Measurements from ENCODE around the gene DNAJC17. TPM values are rescaled to one million over a fixed set of nuclear protein-coding genes. Genes with fewer than 3 reads are reported as not detected.

Gene DNAJC17
- total RNA-seq, 4 donors from 2014 or later = 6.0 to 56.9 (median 22.3) TPM

GRCh38 chr15:40766906-40767837 lies 40.1 kb downstream of the DNAJC17 start:
- TF ChIP-seq CTCF (IDR thresholded peaks at IDR 0.05) (no peak), EP300 (IDR thresholded peaks at IDR 0.05; ENCODE audit: low read depth) (no peak), POLR2AphosphoS5 (IDR thresholded peaks at IDR 0.05) (no peak), POLR2A (IDR thresholded peaks at IDR 0.05) (no peak)
- in situ Hi-C loops (cut with MboI; ENCODE audit: low pct_ligation_motif_present in 1 of 4, low pct_unique_long_range_greater_than_20kb in 1 of 4, low sequenced_read_pairs in 3 of 4) (loop anchor here in 1 of 4 donors (25.0 kb wide), 1 partner anchor 180 kb away; the partner anchor contains the start of gene KNL1), intact Hi-C loops (cut with DNase I; ENCODE audit: low total_unique reads) (no loop called here)
- WGBS, 2 donors (ENCODE audit: low coverage in 1 of 2) = 94 to 97% methylated on average over 5 to 29 of the region's 32 CpGs
- Histone ChIP-seq H3K9me3 (no peaks in the 10 kb centered on the region), H3K36me3 (no peaks in the 10 kb centered on the region), H3K27me3 (no peaks in the 10 kb centered on the region), H3K27ac (peak overlapping the region in 3 of 4 donors; percentile 77 to 88 (median 83)), H3K4me1 (peaks cover 20 to 74% (median 63%) of the 10 kb centered on the region in 4 donors), H3K4me3 (no peak overlapping the region)
- no peak for DNase-seq

GRCh38 chr15:40766194-40766815 lies 41.0 kb downstream of the DNAJC17 start:
- no peak for TF ChIP-seq POLR2A (IDR thresholded peaks at IDR 0.05)
- TF ChIP-seq CTCF (IDR thresholded peaks at IDR 0.05) = no peak
- no peak for TF ChIP-seq EP300 (IDR thresholded peaks at IDR 0.05; ENCODE audit: low read depth)
- TF ChIP-seq POLR2AphosphoS5 (IDR thresholded peaks at IDR 0.05) = no peak
- no peak for DNase-seq
- H3K4me1 ChIP-seq = peaks cover 20 to 74% (median 63%) of the 10 kb centered on the region in 4 donors
- H3K4me3 ChIP-seq = no peak overlapping the region
- intact Hi-C loops (cut with DNase I; ENCODE audit: low total_unique reads) = no loop called here
- H3K27ac ChIP-seq = peak overlapping the region in 2 of 4 donors; percentile 88 to 89
- no peaks in the 10 kb centered on the region for H3K27me3 ChIP-seq
- WGBS, 2 donors (ENCODE audit: low coverage in 1 of 2) = 81% methylated on average over 7 of the region's 7 CpGs; no CpG with 5 or more reads in 1 of the 2 donors
- in situ Hi-C loops (cut with MboI; ENCODE audit: low pct_ligation_motif_present in 1 of 4, low pct_unique_long_range_greater_than_20kb in 1 of 4, low sequenced_read_pairs in 3 of 4) = loop anchor here in 1 of 4 donors (25.0 kb wide), 1 partner anchor 179 kb away; the partner anchor contains the start of gene KNL1
- H3K36me3 ChIP-seq = no peaks in the 10 kb centered on the region
- H3K9me3 ChIP-seq = no peaks in the 10 kb centered on the region

GRCh38 chr15:40764629-40765103 lies 42.6 kb downstream of the DNAJC17 start:
- 22 to 65% methylated on average over 2 to 8 of the region's 8 CpGs for WGBS, 2 donors (ENCODE audit: low coverage in 1 of 2)
- Histone ChIP-seq H3K4me1 (peaks cover 15 to 61% (median 49%) of the 10 kb centered on the region in 4 donors), H3K27me3 (no peaks in the 10 kb centered on the region), H3K27ac (peak overlapping the region; percentile 85 to 89 (median 86)), H3K4me3 (peak overlapping the region; percentile 39 to 62 (median 46)), H3K9me3 (no peaks in the 10 kb centered on the region), H3K36me3 (no peaks in the 10 kb centered on the region)
- DNase-seq = no peak
- no peak for TF ChIP-seq POLR2A (IDR thresholded peaks at IDR 0.05)
- no peak for TF ChIP-seq POLR2AphosphoS5 (IDR thresholded peaks at IDR 0.05)
- TF ChIP-seq CTCF (IDR thresholded peaks at IDR 0.05) = no peak
- no peak for TF ChIP-seq EP300 (IDR thresholded peaks at IDR 0.05; ENCODE audit: low read depth)
- in situ Hi-C loops (cut with MboI; ENCODE audit: low pct_ligation_motif_present in 1 of 4, low pct_unique_long_range_greater_than_20kb in 1 of 4, low sequenced_read_pairs in 3 of 4) (loop anchor here in 1 of 4 donors (25.0 kb wide), 1 partner anchor 177 kb away; the partner anchor contains the start of gene KNL1), intact Hi-C loops (cut with DNase I; ENCODE audit: low total_unique reads) (no loop called here)
